NCI-H1694 treated with DMSO at 0.1 percent for 48 hours (cell line): ENCODE data around the gene LIMK2.
A peak's percentile ranks its signal among the peaks of the same experiment; 100 is the strongest.

Experiments
- DNase-seq: peaks from one replicate; lab custom pipeline; 2025; lab: John Stamatoyannopoulos, UW

Gene LIMK2

GRCh38 chr22:31272522-31273446, 60.7 kb downstream of the LIMK2 start:
- peak; percentile 11 for DNase-seq

GRCh38 chr22:31274017-31274416, 61.9 kb downstream of the LIMK2 start:
- no peak for DNase-seq

- no peak for DNase-seq
These were observed 62.9 kb downstream of the LIMK2 start for GRCh38 chr22:31275018-31275417.

- no peak for DNase-seq
These were observed 63.5 kb downstream of the LIMK2 start for GRCh38 chr22:31275576-31275975.

GRCh38 chr22:31276426-31277167, 64.5 kb downstream of the LIMK2 start:
- DNase-seq, result no peak

GRCh38 chr22:31277741-31278140, 65.6 kb downstream of the LIMK2 start:
- DNase-seq, result no peak

- no peak for DNase-seq
These were observed 66.1 kb downstream of the LIMK2 start for GRCh38 chr22:31278151-31278621.

- no peak for DNase-seq
These were observed 66.7 kb downstream of the LIMK2 start for GRCh38 chr22:31278626-31279326.

- DNase-seq, result no peak
These were observed 67.2 kb downstream of the LIMK2 start for GRCh38 chr22:31279327-31279669.

GRCh38 chr22:31279821-31280505, 67.9 kb downstream of the LIMK2 start:
- no peak for DNase-seq

GRCh38 chr22:31281733-31282132, 69.6 kb downstream of the LIMK2 start:
- no peak for DNase-seq

GRCh38 chr22:31282748-31283468, 70.8 kb downstream of the LIMK2 start:
- no peak for DNase-seq

GRCh38 chr22:31284281-31285155, 72.4 kb downstream of the LIMK2 start:
- peak; percentile 72 for DNase-seq

GRCh38 chr22:31286360-31287255, 74.5 kb downstream of the LIMK2 start:
- DNase-seq, result no peak

GRCh38 chr22:31287818-31288495, 75.9 kb downstream of the LIMK2 start:
- DNase-seq, result no peak

- DNase-seq, result no peak
These were observed 76.6 kb downstream of the LIMK2 start for GRCh38 chr22:31288496-31289240.

- no peak for DNase-seq
These were observed 77.2 kb downstream of the LIMK2 start for GRCh38 chr22:31289344-31289743.
